GM12875 (cell line): ENCODE data around the gene PLA2G4F.

Experiments
- H3K4me3 ChIP-seq: one replicate; pipeline ENCODE4 v1.5.1; 2011; ENCODE audit warnings: low read depth, low read length, control low read depth
- TF ChIP-seq, protein P1 (sequence below): IDR thresholded peaks from 2 replicates; pipeline ENCODE4 v1.5.1; 2011; ENCODE audit warnings: low read depth, mild to moderate bottlenecking, control low read depth, inconsistent platforms, low read length, moderate library complexity, borderline replicate concordance; ENCODE audit not compliant: insufficient read depth

PLA2G4F gene

DNA sequence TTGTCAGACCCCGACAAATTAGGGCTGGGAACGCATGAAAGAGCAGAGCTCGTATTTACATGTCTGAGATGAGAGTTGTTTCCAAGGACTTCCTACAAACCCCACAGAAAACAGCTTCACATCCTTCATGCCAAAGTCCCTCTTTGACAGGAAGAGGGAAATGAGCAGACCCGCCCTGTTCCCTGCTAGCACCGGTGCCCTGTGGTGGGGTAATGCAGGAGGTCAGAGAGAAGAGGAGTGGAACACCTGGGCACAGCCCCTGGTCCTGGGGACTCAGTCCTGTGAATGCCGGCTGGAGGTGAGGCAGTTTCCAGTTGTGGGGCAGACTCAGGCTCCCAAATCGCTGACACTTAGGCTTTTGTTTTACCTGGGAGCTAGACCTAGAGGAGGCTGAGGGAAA, 66.1 kb downstream of the PLA2G4F start:
- TF ChIP-seq, protein P1, sequence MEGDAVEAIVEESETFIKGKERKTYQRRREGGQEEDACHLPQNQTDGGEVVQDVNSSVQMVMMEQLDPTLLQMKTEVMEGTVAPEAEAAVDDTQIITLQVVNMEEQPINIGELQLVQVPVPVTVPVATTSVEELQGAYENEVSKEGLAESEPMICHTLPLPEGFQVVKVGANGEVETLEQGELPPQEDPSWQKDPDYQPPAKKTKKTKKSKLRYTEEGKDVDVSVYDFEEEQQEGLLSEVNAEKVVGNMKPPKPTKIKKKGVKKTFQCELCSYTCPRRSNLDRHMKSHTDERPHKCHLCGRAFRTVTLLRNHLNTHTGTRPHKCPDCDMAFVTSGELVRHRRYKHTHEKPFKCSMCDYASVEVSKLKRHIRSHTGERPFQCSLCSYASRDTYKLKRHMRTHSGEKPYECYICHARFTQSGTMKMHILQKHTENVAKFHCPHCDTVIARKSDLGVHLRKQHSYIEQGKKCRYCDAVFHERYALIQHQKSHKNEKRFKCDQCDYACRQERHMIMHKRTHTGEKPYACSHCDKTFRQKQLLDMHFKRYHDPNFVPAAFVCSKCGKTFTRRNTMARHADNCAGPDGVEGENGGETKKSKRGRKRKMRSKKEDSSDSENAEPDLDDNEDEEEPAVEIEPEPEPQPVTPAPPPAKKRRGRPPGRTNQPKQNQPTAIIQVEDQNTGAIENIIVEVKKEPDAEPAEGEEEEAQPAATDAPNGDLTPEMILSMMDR, result no peak
- no peak overlapping the region for H3K4me3 ChIP-seq

DNA sequence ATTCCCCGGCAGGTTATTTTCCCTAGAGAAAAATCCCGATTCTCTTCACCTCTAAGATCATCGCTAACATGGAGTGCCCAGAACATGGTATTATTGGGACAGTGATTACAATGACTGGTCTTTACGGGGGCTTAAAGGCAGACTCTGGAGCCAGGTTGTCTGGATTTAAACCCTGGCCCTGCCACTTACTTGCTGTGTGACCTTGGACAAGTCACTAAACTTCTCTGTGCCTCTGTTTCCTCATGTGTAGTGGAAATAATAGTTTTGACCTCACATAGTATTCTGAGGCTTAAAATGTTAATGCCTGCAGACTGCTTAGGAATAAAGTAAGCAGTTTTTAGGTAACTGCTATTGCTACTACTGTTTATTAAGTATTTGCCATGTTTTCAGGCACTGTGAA, 66.5 kb downstream of the PLA2G4F start:
- no peak overlapping the region for H3K4me3 ChIP-seq
- TF ChIP-seq, protein P1, result no peak
